RWPE1 (cell line): ENCODE data around the gene MIB1.

Experiments used
- CTCF ChIA-PET: fragments of 350-600 bp; sonication (Branson Sonifier 250); formaldehyde crosslinking; extraction: SDS; loops from one replicate; lab custom pipeline; 2021; lab: Yijun Ruan, JAX
- POLR2A ChIA-PET: fragments of 400-600 bp; formaldehyde crosslinking; extraction: SDS; loops from one replicate; lab custom pipeline; 2020; ENCODE audit warnings: antibody characterized with exemption; ENCODE audit not compliant: low non-redundant PET; lab: Yijun Ruan, JAX
- DNase-seq: peaks from one replicate; pipeline ENCODE4 v3.0.0; 2012; ENCODE audit warnings: low spot score
- H3K27ac ChIP-seq: fragments of 450-650 bp; 2 replicates; pipeline ENCODE4 v1.5.1; 2017
- CTCF ChIP-seq: fragments of 450-650 bp; conservative IDR thresholded peaks from 2 replicates; pipeline ENCODE4 v1.5.1; 2017; ENCODE audit warnings: low read depth, mild to moderate bottlenecking

MIB1 gene

GRCh38 chr18:21742315-21742687 is 1.7 kb downstream of the MIB1 start:
- ChIA-PET CTCF (interaction anchor here (1.1 kb wide), 1 partner anchor 14 kb away, joined by 4 read pairs; no protein-coding TSS in a partner anchor), POLR2A (interaction anchor here (0.6 kb wide), 1 partner anchor 39 kb away, joined by 6 read pairs; no protein-coding TSS in a partner anchor)
- no peak for DNase-seq
- TF ChIP-seq CTCF: no peak
- H3K27ac ChIP-seq: no peak overlapping the region

GRCh38 chr18:21743166-21743832 is 2.7 kb downstream of the MIB1 start:
- CTCF ChIA-PET: interaction anchor here (0.6 to 1.1 kb wide), 2 partner anchors 13 to 701 kb away, joined by 3 to 4 read pairs; no protein-coding TSS in a partner anchor
- H3K27ac ChIP-seq: no peak overlapping the region
- no peak for DNase-seq
- POLR2A ChIA-PET: no interaction called here
- TF ChIP-seq CTCF: no peak

GRCh38 chr18:21745231-21745630 is 4.6 kb downstream of the MIB1 start:
- CTCF ChIA-PET: no interaction called here
- no peak for DNase-seq

GRCh38 chr18:21747268-21747667 is 6.7 kb downstream of the MIB1 start:
- CTCF ChIA-PET: interaction anchor here (0.6 kb wide), 1 partner anchor 51 kb away, joined by 3 read pairs; no protein-coding TSS in a partner anchor
- POLR2A ChIA-PET: no interaction called here
- H3K27ac ChIP-seq: no peak overlapping the region
- TF ChIP-seq CTCF: no peak
- DNase-seq: no peak

More at GRCh38 chr18:21745231-21745630, 4.6 kb downstream of the MIB1 start:
- POLR2A ChIA-PET: no interaction called here
- no peak overlapping the region for H3K27ac ChIP-seq
- no peak for TF ChIP-seq CTCF

- TF ChIP-seq CTCF: no peak
- POLR2A ChIA-PET: no interaction called here
- no peak for DNase-seq
- CTCF ChIA-PET: no interaction called here
- no peak overlapping the region for H3K27ac ChIP-seq
Observed at GRCh38 chr18:21747764-21748693, 7.4 kb downstream of the MIB1 start.

- no peak for DNase-seq
Observed at GRCh38 chr18:21757833-21758232, 17.2 kb downstream of the MIB1 start.

More at GRCh38 chr18:21757833-21758232, 17.2 kb downstream of the MIB1 start:
- H3K27ac ChIP-seq: no peak overlapping the region
- ChIA-PET CTCF (no interaction called here), POLR2A (no interaction called here)
- no peak for TF ChIP-seq CTCF
